Keratinocyte (primary cell): ENCODE data around the gene BHLHE23.

Experiments
- EZH2 ChIP-seq: IDR thresholded peaks from one replicate; pipeline ENCODE4 v1.6.1; 2012; ENCODE audit warnings: inconsistent platforms, mild to moderate bottlenecking, low read length, moderate library complexity
- TF ChIP-seq, protein P1 (sequence below), 3 experiments: IDR thresholded peaks in 1 of 3; conservative IDR thresholded peaks in 1 of 3; optimal IDR thresholded peaks in 1 of 3; 2 replicates in 2 of 3; 3 replicates in 1 of 3; pipeline versions ENCODE3 to v1.5.1; 2011; ENCODE audit warnings: low read length in 3 of 3, mild to moderate bottlenecking in 3 of 3, moderate library complexity in 2 of 3, control low read depth in 1 of 3, inconsistent platforms in 1 of 3; ENCODE audit not compliant: insufficient read depth in 2 of 3; ENCODE audit errors: extremely low read depth in 1 of 3

GRCh38 chr20:62959101-62959971, 47.4 kb downstream of the BHLHE23 start:
- no peak for TF ChIP-seq EZH2
- TF ChIP-seq, protein P1, sequence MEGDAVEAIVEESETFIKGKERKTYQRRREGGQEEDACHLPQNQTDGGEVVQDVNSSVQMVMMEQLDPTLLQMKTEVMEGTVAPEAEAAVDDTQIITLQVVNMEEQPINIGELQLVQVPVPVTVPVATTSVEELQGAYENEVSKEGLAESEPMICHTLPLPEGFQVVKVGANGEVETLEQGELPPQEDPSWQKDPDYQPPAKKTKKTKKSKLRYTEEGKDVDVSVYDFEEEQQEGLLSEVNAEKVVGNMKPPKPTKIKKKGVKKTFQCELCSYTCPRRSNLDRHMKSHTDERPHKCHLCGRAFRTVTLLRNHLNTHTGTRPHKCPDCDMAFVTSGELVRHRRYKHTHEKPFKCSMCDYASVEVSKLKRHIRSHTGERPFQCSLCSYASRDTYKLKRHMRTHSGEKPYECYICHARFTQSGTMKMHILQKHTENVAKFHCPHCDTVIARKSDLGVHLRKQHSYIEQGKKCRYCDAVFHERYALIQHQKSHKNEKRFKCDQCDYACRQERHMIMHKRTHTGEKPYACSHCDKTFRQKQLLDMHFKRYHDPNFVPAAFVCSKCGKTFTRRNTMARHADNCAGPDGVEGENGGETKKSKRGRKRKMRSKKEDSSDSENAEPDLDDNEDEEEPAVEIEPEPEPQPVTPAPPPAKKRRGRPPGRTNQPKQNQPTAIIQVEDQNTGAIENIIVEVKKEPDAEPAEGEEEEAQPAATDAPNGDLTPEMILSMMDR (optimal IDR thresholded peaks at IDR 0.05 in 1 of 3, IDR thresholded peaks at IDR 0.05 in 1 of 3, conservative IDR thresholded peaks at IDR 0.05 in 1 of 3; ENCODE audit: extremely low read depth in 1 of 3, insufficient read depth in 2 of 3, low read length in 3 of 3) = no peak
